Keratinocyte (primary cell): ENCODE results near the gene WDR77. TPM values are rescaled to one million over a fixed set of nuclear protein-coding genes. Genes with fewer than 3 reads are reported as not detected.
A peak's percentile ranks its signal among the peaks of the same experiment; 100 is the strongest.

ENCODE experiments used
- DNase-seq: peaks from one replicate; pipeline ENCODE4 v3.0.0-alpha.2; 2011; ENCODE audit warnings: low read depth, missing footprints, low spot score
- FAIRE-seq: peaks from 2 replicates; lab custom pipeline; 2011; peaks lifted over from hg19 to GRCh38; lab: Jason Lieb, UNC
- H2AFZ ChIP-seq: 2 replicates; pipeline ENCODE4 v1.6.0; 2012; ENCODE audit warnings: low read length, control low read depth, inconsistent platforms; ENCODE audit not compliant: control insufficient read depth
- H3K27ac ChIP-seq: 2 replicates; pipeline ENCODE4 v1.5.1; 2011; ENCODE audit warnings: low read length; ENCODE audit not compliant: control insufficient read depth, insufficient read depth
- H3K27me3 ChIP-seq: 3 replicates; pipeline ENCODE4 v1.6.0; 2011; ENCODE audit warnings: low read length; ENCODE audit not compliant: control insufficient read depth, insufficient read depth; ENCODE audit errors: extremely low read depth
- H3K36me3 ChIP-seq, 2 experiments: 2 replicates in 1 of 2; 3 replicates in 1 of 2; pipeline ENCODE4 v1.5.1; 2011; ENCODE audit warnings: low read length in 2 of 2, mild to moderate bottlenecking in 1 of 2; ENCODE audit not compliant: control insufficient read depth in 2 of 2, insufficient read depth in 2 of 2; ENCODE audit errors: extremely low read depth in 1 of 2
- H3K4me1 ChIP-seq: 3 replicates; pipeline ENCODE4 v1.5.1; 2011; ENCODE audit warnings: low read length; ENCODE audit not compliant: control insufficient read depth, insufficient read depth; ENCODE audit errors: extremely low read depth
- H3K4me2 ChIP-seq: 3 replicates; pipeline ENCODE4 v1.6.0; 2011; ENCODE audit warnings: low read depth, low read length; ENCODE audit not compliant: control insufficient read depth, insufficient read depth; ENCODE audit errors: extremely low read depth
- H3K4me3 ChIP-seq, 3 experiments: fragments of 200-600 bp in 1 of 3; sonication (generic) in 1 of 3; 2 replicates in 2 of 3; 3 replicates in 1 of 3; pipeline ENCODE4 v1.5.1; 2011 to 2016; ENCODE audit warnings: low read length in 3 of 3, mild to moderate bottlenecking in 3 of 3, control low read depth in 2 of 3, inconsistent platforms in 1 of 3, low read depth in 1 of 3, mixed read lengths in 1 of 3, mixed run types in 1 of 3, moderate library complexity in 1 of 3; ENCODE audit not compliant: control insufficient read depth in 2 of 3, insufficient read depth in 2 of 3; ENCODE audit errors: extremely low read depth in 1 of 3
- H3K79me2 ChIP-seq: 2 replicates; pipeline ENCODE4 v1.6.0; 2012; ENCODE audit warnings: low read length; ENCODE audit not compliant: control insufficient read depth, insufficient read depth
- H3K9ac ChIP-seq: 3 replicates; pipeline ENCODE4 v1.6.0; 2011; ENCODE audit warnings: low read length; ENCODE audit not compliant: control insufficient read depth, insufficient read depth; ENCODE audit errors: extremely low read depth
- H3K9me1 ChIP-seq: 3 replicates; pipeline ENCODE4 v1.6.0; 2011; ENCODE audit warnings: low read length; ENCODE audit not compliant: control insufficient read depth, insufficient read depth; ENCODE audit errors: extremely low read depth
- H3K9me3 ChIP-seq: 2 replicates; pipeline ENCODE4 v1.5.1; 2012; ENCODE audit warnings: low read depth, low read length; ENCODE audit not compliant: control insufficient read depth
- H4K20me1 ChIP-seq: 3 replicates; pipeline ENCODE4 v1.6.0; 2011; ENCODE audit warnings: low read length; ENCODE audit not compliant: control insufficient read depth, insufficient read depth; ENCODE audit errors: extremely low read depth
- CTCF ChIP-seq, 3 experiments: IDR thresholded peaks in 1 of 3; conservative IDR thresholded peaks in 1 of 3; optimal IDR thresholded peaks in 1 of 3; 2 replicates in 2 of 3; 3 replicates in 1 of 3; pipeline versions ENCODE3 to v1.5.1; 2011; ENCODE audit warnings: low read length in 3 of 3, mild to moderate bottlenecking in 3 of 3, moderate library complexity in 2 of 3, control low read depth in 1 of 3, inconsistent platforms in 1 of 3; ENCODE audit not compliant: insufficient read depth in 2 of 3; ENCODE audit errors: extremely low read depth in 1 of 3
- EZH2 ChIP-seq: IDR thresholded peaks from one replicate; pipeline ENCODE4 v1.6.1; 2012; ENCODE audit warnings: inconsistent platforms, mild to moderate bottlenecking, low read length, moderate library complexity
- dilution Hi-C: fragments of 300-500 bp; cut with MboI; formaldehyde crosslinking; loops from one replicate; pipeline ENCODE4 v1.7.0; 2020; ENCODE audit warnings: low sequenced_read_pairs; ENCODE audit not compliant: extremely low pct_ligation_motif_present
- polyA plus RNA-seq, 5 experiments: library from polyadenylated mRNA; depleted of rRNA in 3 of 5; stranded (reverse) in 3 of 5; stranded (forward) in 1 of 5; unstranded in 1 of 5; fragments of >200 nt; gene quantifications; 1 replicate in 1 of 5; 2 replicates in 3 of 5; 3 replicates in 1 of 5; pipeline versions ENCODE4 v1.2.1 to v1.2.3, GENCODE V29; 2011 to 2012; ENCODE audit warnings: missing spikeins in 2 of 5, low read depth in 1 of 5, low replicate concordance in 1 of 5

Gene WDR77
- polyA plus RNA-seq, 1 donor (not counting 4 experiments of a cell fraction or from before 2014, with no cell fraction given), result 110 TPM

GRCh38 chr1:111481387-111482221 lies 32.5 kb upstream of the WDR77 start:
- DNase-seq (no peak), FAIRE-seq (no peak)
- Histone ChIP-seq H3K4me1 (no peaks in the 10 kb centered on the region), H3K4me3 (no peak overlapping the region), H3K9me1 (no peaks in the 10 kb centered on the region), H3K79me2 (no peaks in the 10 kb centered on the region), H3K9ac (no peak overlapping the region), H3K36me3 (no peaks in the 10 kb centered on the region), H3K4me2 (no peak overlapping the region), H3K27ac (no peak overlapping the region), H4K20me1 (no peaks in the 10 kb centered on the region), H2AFZ (no peak overlapping the region), H3K9me3 (no peaks in the 10 kb centered on the region), H3K27me3 (no peaks in the 10 kb centered on the region)
- TF ChIP-seq CTCF (optimal IDR thresholded peaks at IDR 0.05 in 1 of 3, IDR thresholded peaks at IDR 0.05 in 1 of 3, conservative IDR thresholded peaks at IDR 0.05 in 1 of 3; ENCODE audit: extremely low read depth in 1 of 3, insufficient read depth in 2 of 3, low read length in 3 of 3) (peak; percentile 54 to 87 (median 58)), EZH2 (no peak)
- dilution Hi-C loops, result no loop called here

DNA sequence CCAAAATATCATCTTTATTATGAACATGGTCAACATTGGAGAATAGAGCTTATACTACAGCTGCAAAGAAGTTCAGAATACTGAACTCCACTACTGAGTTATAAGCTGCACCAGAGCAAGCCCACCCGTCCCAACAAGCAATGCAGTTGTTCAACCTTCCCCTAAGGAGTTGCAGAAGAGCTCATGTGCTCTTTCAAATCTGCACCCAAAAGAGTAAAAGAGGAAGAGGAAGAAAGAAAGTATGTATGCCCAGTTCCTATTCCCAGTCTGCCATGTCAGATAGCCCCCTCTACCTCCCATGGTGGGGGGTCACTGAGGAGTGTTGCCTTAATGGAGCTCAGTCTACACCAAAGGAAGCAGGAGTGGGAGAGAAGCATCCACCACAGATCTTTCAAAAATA lies 31.6 kb upstream of the WDR77 start:
- dilution Hi-C loops, result no loop called here

More for the DNA sequence above, 31.6 kb upstream of the WDR77 start:
- no peaks in the 10 kb centered on the region for H3K9me1 ChIP-seq
- no peak overlapping the region for H3K4me3 ChIP-seq
- H4K20me1 ChIP-seq, result no peaks in the 10 kb centered on the region
- no peak overlapping the region for H2AFZ ChIP-seq
- no peaks in the 10 kb centered on the region for H3K36me3 ChIP-seq
- DNase-seq, result no peak
- no peak overlapping the region for H3K9ac ChIP-seq
- H3K27ac ChIP-seq, result no peak overlapping the region
- H3K4me1 ChIP-seq, result no peaks in the 10 kb centered on the region
- no peaks in the 10 kb centered on the region for H3K9me3 ChIP-seq
- no peaks in the 10 kb centered on the region for H3K79me2 ChIP-seq
- FAIRE-seq, result no peak
- TF ChIP-seq EZH2, result no peak
- no peak for TF ChIP-seq CTCF (optimal IDR thresholded peaks at IDR 0.05 in 1 of 3, IDR thresholded peaks at IDR 0.05 in 1 of 3, conservative IDR thresholded peaks at IDR 0.05 in 1 of 3; ENCODE audit: extremely low read depth in 1 of 3, insufficient read depth in 2 of 3, low read length in 3 of 3)
- H3K4me2 ChIP-seq, result no peak overlapping the region
- no peaks in the 10 kb centered on the region for H3K27me3 ChIP-seq
